SK-N-SH (cell line): ENCODE measurements around the gene RHOT2.

ENCODE experiments used
- CTCF ChIP-seq: fragments of 200-600 bp; sonication (generic); IDR thresholded peaks from 2 replicates; pipeline ENCODE4 v1.6.1; 2017; ENCODE audit warnings: antibody characterized with exemption, mild to moderate bottlenecking, moderate library complexity
- GATA2 ChIP-seq: sonication (generic); formaldehyde crosslinking; IDR thresholded peaks from 2 replicates; pipeline ENCODE4 v1.5.0; 2020; ENCODE audit warnings: mild to moderate bottlenecking, missing genetic modification reagents
- TCF12 ChIP-seq: IDR thresholded peaks from 2 replicates; pipeline ENCODE4 v1.4.0; 2012

DNA sequence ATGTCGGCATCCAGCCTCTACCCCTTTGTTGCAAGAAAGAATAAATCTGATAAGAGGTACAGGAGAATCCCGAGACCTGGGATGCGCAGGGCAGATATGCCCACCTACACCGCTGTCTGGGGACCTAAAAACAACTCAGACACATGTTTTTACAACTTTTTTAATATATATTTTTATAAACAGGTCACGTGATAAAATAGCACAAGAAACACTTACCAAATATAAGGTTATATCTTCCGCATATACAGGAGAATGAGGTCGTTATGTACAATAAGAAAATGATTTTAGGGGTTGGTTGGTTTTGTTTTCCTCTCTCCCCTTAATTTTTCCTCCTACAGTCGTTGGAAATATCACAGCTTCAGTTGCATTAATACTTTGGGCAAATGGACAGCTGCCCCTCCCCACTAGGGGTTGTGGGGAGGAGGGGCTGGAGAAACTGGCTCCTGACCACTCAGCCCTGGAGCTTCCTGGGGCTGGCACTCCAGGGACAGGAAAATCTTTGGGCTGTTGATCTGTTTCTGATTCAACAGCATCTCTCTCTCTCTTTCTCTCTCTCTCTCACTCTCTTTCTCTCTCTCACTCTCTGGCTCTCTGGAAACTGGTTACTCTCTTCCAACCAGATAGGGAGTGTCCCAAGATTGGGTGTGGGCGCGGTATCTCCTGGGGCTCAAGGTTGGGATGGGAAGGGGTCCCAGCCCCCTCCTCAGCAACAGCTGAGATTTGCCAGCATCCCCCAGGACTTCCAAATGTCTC lies 24.6 kb downstream of the RHOT2 start:
- TF ChIP-seq CTCF (no peak), TCF12 (no peak), GATA2 (CRISPR knock-in tag) (no peak)
